HepG2 (cell line): ENCODE results near the gene CLIC3. TPM values are rescaled to one million over a fixed set of nuclear protein-coding genes. Genes with fewer than 3 reads are reported as not detected.

Experiments
- ATAC-seq: fragments of 200-7000 bp; cut with Tn5 transposase; 3 replicates; pipeline ENCODE4 v1.9.1; 2020; ENCODE audit warnings: mild to moderate bottlenecking, moderate library complexity
- BruUV-seq: library from RNA; stranded (reverse); fragments of 400-500 nt; replicated peaks from 2 replicates; lab custom pipeline; 2021; lab: Mats Ljungman, UMichigan
- CTCF ChIA-PET: fragments of 300-600 bp; formaldehyde crosslinking; extraction: SDS; loops from one replicate; lab custom pipeline; 2021; ENCODE audit warnings: low total read pairs, inconsistent platforms, low intra/inter-chr PET ratio; lab: Yijun Ruan, JAX
- POLR2A ChIA-PET: fragments of 350-600 bp; sonication (Branson Sonifier 250); formaldehyde crosslinking; loops from one replicate; lab custom pipeline; 2020; ENCODE audit warnings: antibody characterized with exemption, inconsistent platforms; lab: Yijun Ruan, JAX
- DNase-seq: peaks from one replicate; pipeline ENCODE4 v3.0.0-alpha.2; 2015; ENCODE audit warnings: low spot score
- FAIRE-seq: peaks from 3 replicates; lab custom pipeline; 2011; peaks lifted over from hg19 to GRCh38; lab: Jason Lieb, UNC
- H2AFZ ChIP-seq: one replicate; pipeline ENCODE4 v1.6.1; 2011; ENCODE audit warnings: low read length, inconsistent platforms
- H3K27ac ChIP-seq: fragments of 300-600 bp; 3 replicates; pipeline ENCODE4 v1.8.0; 2011; ENCODE audit warnings: mixed run types, mild to moderate bottlenecking, mixed read lengths, low read length, inconsistent platforms; ENCODE audit not compliant: insufficient read depth; ENCODE audit errors: extremely low read length
- H3K27me3 ChIP-seq, 2 experiments: fragments of 200-600 bp in 1 of 2; 2 replicates in 1 of 2; 3 replicates in 1 of 2; pipeline versions ENCODE4 v1.6.0 to v1.8.0; 2011; ENCODE audit warnings: low read length in 2 of 2, mild to moderate bottlenecking in 2 of 2, moderate library complexity in 2 of 2, inconsistent platforms in 1 of 2; ENCODE audit not compliant: insufficient read depth in 2 of 2, control insufficient read depth in 1 of 2
- H3K36me3 ChIP-seq, 2 experiments: fragments of 200-600 bp in 1 of 2; replicated peaks in 1 of 2; 2 replicates in 1 of 2; 3 replicates in 1 of 2; pipeline versions ENCODE4 v1.5.1 to v1.8.0; 2011; ENCODE audit warnings: low read length in 2 of 2, inconsistent platforms in 1 of 2; ENCODE audit not compliant: insufficient read depth in 2 of 2, control insufficient read depth in 1 of 2
- H3K4me1 ChIP-seq: 2 replicates; pipeline ENCODE4 v1.5.1; 2012; ENCODE audit warnings: low read length, inconsistent platforms; ENCODE audit not compliant: insufficient read depth
- H3K4me2 ChIP-seq: 2 replicates; pipeline ENCODE4 v1.6.0; 2011; ENCODE audit warnings: low read depth, low read length, inconsistent platforms
- H3K4me3 ChIP-seq, 3 experiments: fragments of 200-600 bp in 1 of 3; sonication (generic), shearing (Covaris generic) in 1 of 3; replicated peaks in 1 of 3; 2 replicates each; pipeline ENCODE4 v1.5.1; 2011 to 2016; ENCODE audit warnings: low read length in 3 of 3, inconsistent platforms in 2 of 3, low read depth in 2 of 3, mild to moderate bottlenecking in 2 of 3, control low read depth in 1 of 3, mixed read lengths in 1 of 3; ENCODE audit not compliant: insufficient read depth in 1 of 3
- H3K79me2 ChIP-seq: one replicate; pipeline ENCODE4 v1.6.1; 2011; ENCODE audit warnings: low read length, inconsistent platforms; ENCODE audit not compliant: insufficient read depth
- H3K9ac ChIP-seq: 2 replicates; pipeline ENCODE4 v1.6.0; 2011; ENCODE audit warnings: mild to moderate bottlenecking, low read depth, low read length, inconsistent platforms; ENCODE audit not compliant: insufficient read depth
- H3K9me3 ChIP-seq: 2 replicates; pipeline ENCODE4 v1.5.1; 2012; ENCODE audit warnings: mild to moderate bottlenecking, low read length
- H4K20me1 ChIP-seq: 2 replicates; pipeline ENCODE4 v1.6.0; 2011; ENCODE audit warnings: inconsistent platforms, mild to moderate bottlenecking, low read length, moderate library complexity; ENCODE audit not compliant: insufficient read depth
- ATF1 ChIP-seq: IDR thresholded peaks from 2 replicates; pipeline ENCODE4 v1.6.1; 2016; ENCODE audit warnings: mild to moderate bottlenecking, control low read depth
- DNMT1 ChIP-seq: sonication (generic); formaldehyde crosslinking; IDR thresholded peaks from 2 replicates; pipeline ENCODE4 v1.5.1; 2020; ENCODE audit warnings: mild to moderate bottlenecking, missing genetic modification reagents
- ELK4 ChIP-seq: sonication (generic); formaldehyde crosslinking; IDR thresholded peaks from 2 replicates; pipeline ENCODE4 v1.9.0; 2021; ENCODE audit warnings: missing genetic modification reagents, borderline replicate concordance
- GABPB1 ChIP-seq: IDR thresholded peaks from 2 replicates; pipeline ENCODE4 v1.6.1; 2016; ENCODE audit warnings: mild to moderate bottlenecking, missing genetic modification reagents, moderate library complexity, missing compliant biosample characterization
- NR2F1 ChIP-seq, 2 experiments: fragments of 450-650 bp in 1 of 2; formaldehyde crosslinking in 1 of 2; IDR thresholded peaks; 2 replicates each; pipeline versions ENCODE4 v1.5.0 to v1.6.1; 2016 to 2020; ENCODE audit warnings: mild to moderate bottlenecking in 1 of 2, missing compliant biosample characterization in 1 of 2, missing genetic modification reagents in 1 of 2, moderate library complexity in 1 of 2
- SAFB2 ChIP-seq: sonication (generic); formaldehyde crosslinking; IDR thresholded peaks from 2 replicates; pipeline ENCODE4 v1.5.1; 2020; ENCODE audit warnings: missing genetic modification reagents, low read depth, mild to moderate bottlenecking, borderline replicate concordance
- SNAI1 ChIP-seq: sonication (generic); formaldehyde crosslinking; IDR thresholded peaks from 2 replicates; pipeline ENCODE4 v1.5.0; 2020; ENCODE audit warnings: mild to moderate bottlenecking, missing genetic modification reagents, borderline replicate concordance
- SOX5 ChIP-seq: IDR thresholded peaks from 2 replicates; pipeline ENCODE4 v1.6.1; 2016; ENCODE audit warnings: borderline replicate concordance
- ZBTB10 ChIP-seq: sonication (generic); formaldehyde crosslinking; IDR thresholded peaks from 2 replicates; pipeline ENCODE4 v1.4.0; 2020; ENCODE audit warnings: missing genetic modification reagents, borderline replicate concordance
- ZBTB21 ChIP-seq: sonication (generic); formaldehyde crosslinking; IDR thresholded peaks from 2 replicates; pipeline ENCODE4 v1.4.0; 2020; ENCODE audit warnings: missing genetic modification reagents
- ZKSCAN5 ChIP-seq: sonication (generic); formaldehyde crosslinking; IDR thresholded peaks from 2 replicates; pipeline ENCODE4 v1.5.1; 2020; ENCODE audit warnings: mild to moderate bottlenecking, missing genetic modification reagents
- ZNF710 ChIP-seq: sonication (generic); formaldehyde crosslinking; IDR thresholded peaks from 2 replicates; pipeline ENCODE4 v1.5.0; 2020; ENCODE audit warnings: mild to moderate bottlenecking, missing genetic modification reagents, borderline replicate concordance
- WGBS: methylation state at CpG from one replicate; pipeline ENCODE4 v1.1.6; 2017; ENCODE audit warnings: low lambda C conversion rate; 5-methylcytosine and 5-hydroxymethylcytosine counted together
- in situ Hi-C: cut with HindIII; loops from 2 replicates; pipeline ENCODE4 v1.10.0; 2017; ENCODE audit warnings: low pct_unique_long_range_greater_than_20kb; ENCODE audit not compliant: extremely low pct_ligation_motif_present
- intact Hi-C: fragments of 100-400 bp; cut with micrococcal nuclease; formaldehyde crosslinking; loops from one replicate; pipeline ENCODE4 v1.10.0; 2022; ENCODE audit not compliant: unreplicated experiment
- polyA plus RNA-seq, 8 experiments: library from polyadenylated mRNA; depleted of rRNA in 3 of 8; stranded (reverse) in 7 of 8; unstranded in 1 of 8; fragments of >200 nt; fragmentation: Illumina TruSeq in 4 of 8; extraction: Trizol in 4 of 8; gene quantifications; 2 replicates each; pipeline versions ENCODE4 v1.2.1 to v1.2.3, GENCODE V29; 2011 to 2016; ENCODE audit warnings: low read depth in 4 of 8, missing spikeins in 1 of 8, mixed read lengths in 1 of 8; ENCODE audit not compliant: insufficient read depth in 1 of 8
- total RNA-seq, 5 experiments: library from RNA; depleted of rRNA; stranded (reverse); fragments of >200 nt; fragmentation: Illumina TruSeq; extraction: Trizol; gene quantifications; 2 replicates each; pipeline ENCODE4 v1.2.3, GENCODE V29; 2016; ENCODE audit warnings: low read depth in 1 of 5
- TF ChIP-seq, protein P1 (sequence below): IDR thresholded peaks from 2 replicates; pipeline ENCODE4 v1.6.1; 2016; ENCODE audit warnings: missing genetic modification reagents, missing compliant biosample characterization
- TF ChIP-seq, protein P2 (sequence below): sonication (generic); formaldehyde crosslinking; IDR thresholded peaks from 2 replicates; pipeline ENCODE4 v1.9.0; 2021; ENCODE audit warnings: missing genetic modification reagents, mild to moderate bottlenecking, borderline replicate concordance
- TF ChIP-seq, protein P3 (sequence below): sonication (generic); formaldehyde crosslinking; IDR thresholded peaks from 2 replicates; pipeline ENCODE4 v1.8.0; 2023; ENCODE audit warnings: mild to moderate bottlenecking, missing genetic modification reagents

CLIC3 gene
- total and polyA plus RNA-seq, 2 of the 13 experiments (the other 11 are each of a cell fraction or from before 2014, with no cell fraction given), result 0.51 to 1.5 TPM

DNA sequence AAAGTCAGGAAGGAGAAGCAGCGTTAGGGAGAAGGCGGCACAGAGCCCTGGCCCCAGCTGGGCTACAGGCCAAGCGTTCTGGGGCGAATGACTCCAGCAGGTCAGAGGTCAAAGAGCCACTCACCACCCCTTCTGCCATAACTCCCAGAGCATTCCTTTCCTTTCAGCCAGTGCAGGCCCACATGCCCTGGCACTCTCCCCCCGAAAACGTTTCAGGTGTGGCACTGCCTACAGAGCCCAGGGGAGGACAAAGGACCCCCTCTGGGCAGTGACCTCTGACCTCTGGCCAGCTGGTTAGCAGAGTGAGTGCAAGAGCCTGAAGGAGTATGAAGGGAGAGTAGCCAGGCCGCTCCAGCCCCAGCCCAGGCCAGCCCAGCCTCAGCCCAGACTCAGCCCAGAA is 26.8 kb upstream of the CLIC3 start:
- POLR2A ChIA-PET, result interaction anchor here (1.1 to 1.7 kb wide), 2 partner anchors 27 to 107 kb away, joined by 3 to 5 read pairs; partner anchors contain the start of gene CLIC3
- no peak overlapping the region for H3K27ac ChIP-seq
- FAIRE-seq (no peak), DNase-seq (no peak), ATAC-seq (peak; percentile 5; the same call in 2 of the 3 replicates)
- H3K4me1 ChIP-seq, result peaks cover 61% of the 10 kb centered on the region
- in situ Hi-C loops, result no loop called here
- H3K4me2 ChIP-seq, result peak overlapping the region; percentile 31
- H3K4me3 ChIP-seq, result no peak overlapping the region
- intact Hi-C loops, result no loop called here
- H4K20me1 ChIP-seq, result no peaks in the 10 kb centered on the region
- WGBS, result 36% methylated on average over 6 of the region's 7 CpGs
- no peak overlapping the region for H3K9ac ChIP-seq
- peaks cover 0 to 5% of the 10 kb centered on the region in 2 experiments; a peak in 1 of 5 replicates for H3K27me3 ChIP-seq
- H3K36me3 ChIP-seq, result no peaks in the 10 kb centered on the region
- CTCF ChIA-PET, result no interaction called here
- BruUV-seq, result no TSS peak
- no peaks in the 10 kb centered on the region for H3K79me2 ChIP-seq
- H2AFZ ChIP-seq, result no peak overlapping the region
- no peaks in the 10 kb centered on the region for H3K9me3 ChIP-seq
- peak; percentile 63 to 93; a peak in 3 of 4 replicates for TF ChIP-seq NR2F1 (CRISPR knock-in tag; IDR thresholded peaks at IDR 0.05)
- no peak for TF ChIP-seq SNAI1 (CRISPR knock-in tag)
- TF ChIP-seq, protein P1, sequence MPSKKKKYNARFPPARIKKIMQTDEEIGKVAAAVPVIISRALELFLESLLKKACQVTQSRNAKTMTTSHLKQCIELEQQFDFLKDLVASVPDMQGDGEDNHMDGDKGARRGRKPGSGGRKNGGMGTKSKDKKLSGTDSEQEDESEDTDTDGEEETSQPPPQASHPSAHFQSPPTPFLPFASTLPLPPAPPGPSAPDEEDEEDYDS (CRISPR knock-in tag), result no peak
- TF ChIP-seq GABPB1 (CRISPR knock-in tag), result no peak
- no peak for TF ChIP-seq ZBTB21 (CRISPR knock-in tag)
- TF ChIP-seq, protein P2, sequence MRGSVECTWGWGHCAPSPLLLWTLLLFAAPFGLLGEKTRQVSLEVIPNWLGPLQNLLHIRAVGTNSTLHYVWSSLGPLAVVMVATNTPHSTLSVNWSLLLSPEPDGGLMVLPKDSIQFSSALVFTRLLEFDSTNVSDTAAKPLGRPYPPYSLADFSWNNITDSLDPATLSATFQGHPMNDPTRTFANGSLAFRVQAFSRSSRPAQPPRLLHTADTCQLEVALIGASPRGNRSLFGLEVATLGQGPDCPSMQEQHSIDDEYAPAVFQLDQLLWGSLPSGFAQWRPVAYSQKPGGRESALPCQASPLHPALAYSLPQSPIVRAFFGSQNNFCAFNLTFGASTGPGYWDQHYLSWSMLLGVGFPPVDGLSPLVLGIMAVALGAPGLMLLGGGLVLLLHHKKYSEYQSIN (CRISPR knock-in tag), result no peak
- no peak for TF ChIP-seq ELK4 (CRISPR knock-in tag)
- TF ChIP-seq DNMT1, result no peak
- no peak for TF ChIP-seq SAFB2 (CRISPR knock-in tag)
- no peak for TF ChIP-seq ZNF710 (CRISPR knock-in tag)
- TF ChIP-seq ZBTB10, result no peak
- no peak for TF ChIP-seq SOX5 (CRISPR knock-in tag)
- TF ChIP-seq, protein P3, sequence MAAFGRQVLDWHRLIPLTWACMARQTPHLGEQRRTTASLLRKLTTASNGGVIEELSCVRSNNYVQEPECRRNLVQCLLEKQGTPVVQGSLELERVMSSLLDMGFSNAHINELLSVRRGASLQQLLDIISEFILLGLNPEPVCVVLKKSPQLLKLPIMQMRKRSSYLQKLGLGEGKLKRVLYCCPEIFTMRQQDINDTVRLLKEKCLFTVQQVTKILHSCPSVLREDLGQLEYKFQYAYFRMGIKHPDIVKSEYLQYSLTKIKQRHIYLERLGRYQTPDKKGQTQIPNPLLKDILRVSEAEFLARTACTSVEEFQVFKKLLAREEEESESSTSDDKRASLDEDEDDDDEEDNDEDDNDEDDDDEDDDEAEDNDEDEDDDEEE (CRISPR knock-in tag), result no peak
- TF ChIP-seq ZKSCAN5, result no peak
- TF ChIP-seq ATF1 (CRISPR knock-in tag), result no peak
